Testis (tissue), 2 donors: ENCODE results near the gene ASIC5.

Experiments
- POLR2A ChIP-seq: fragments of 450-650 bp; IDR thresholded peaks from one replicate; pipeline ENCODE4 v1.6.1; 2017; ENCODE audit warnings: antibody characterized with exemption, mild to moderate bottlenecking, moderate library complexity
- TF ChIP-seq, protein P1 (sequence below), 3 experiments: fragments of 450-650 bp in 2 of 3; fragments of 200-600 bp in 1 of 3; sonication (generic) in 1 of 3; IDR thresholded peaks; one replicate each; pipeline ENCODE4 v1.5.1; 2016 to 2019; ENCODE audit warnings: antibody characterized with exemption in 3 of 3, mild to moderate bottlenecking in 2 of 3, moderate library complexity in 1 of 3

DNA sequence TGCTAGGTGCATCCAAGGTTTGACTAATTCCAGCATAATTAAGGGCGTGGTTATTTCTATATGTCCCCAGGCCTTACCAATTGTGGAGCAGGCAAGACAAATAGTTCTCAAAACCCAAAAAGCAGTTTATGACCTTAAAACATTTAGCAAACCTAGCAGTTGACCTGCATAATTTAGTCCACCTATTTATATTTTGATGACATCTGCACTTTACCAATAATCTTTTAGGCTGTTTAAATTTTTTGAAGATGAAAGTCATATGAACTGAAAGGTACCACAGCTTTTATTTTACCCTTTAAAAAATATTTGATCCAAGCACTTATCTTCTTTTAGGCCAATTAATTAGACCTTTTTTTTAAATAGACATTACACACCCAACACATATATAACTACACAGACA lies 9.8 kb upstream of the ASIC5 start:
- TF ChIP-seq, protein P1, sequence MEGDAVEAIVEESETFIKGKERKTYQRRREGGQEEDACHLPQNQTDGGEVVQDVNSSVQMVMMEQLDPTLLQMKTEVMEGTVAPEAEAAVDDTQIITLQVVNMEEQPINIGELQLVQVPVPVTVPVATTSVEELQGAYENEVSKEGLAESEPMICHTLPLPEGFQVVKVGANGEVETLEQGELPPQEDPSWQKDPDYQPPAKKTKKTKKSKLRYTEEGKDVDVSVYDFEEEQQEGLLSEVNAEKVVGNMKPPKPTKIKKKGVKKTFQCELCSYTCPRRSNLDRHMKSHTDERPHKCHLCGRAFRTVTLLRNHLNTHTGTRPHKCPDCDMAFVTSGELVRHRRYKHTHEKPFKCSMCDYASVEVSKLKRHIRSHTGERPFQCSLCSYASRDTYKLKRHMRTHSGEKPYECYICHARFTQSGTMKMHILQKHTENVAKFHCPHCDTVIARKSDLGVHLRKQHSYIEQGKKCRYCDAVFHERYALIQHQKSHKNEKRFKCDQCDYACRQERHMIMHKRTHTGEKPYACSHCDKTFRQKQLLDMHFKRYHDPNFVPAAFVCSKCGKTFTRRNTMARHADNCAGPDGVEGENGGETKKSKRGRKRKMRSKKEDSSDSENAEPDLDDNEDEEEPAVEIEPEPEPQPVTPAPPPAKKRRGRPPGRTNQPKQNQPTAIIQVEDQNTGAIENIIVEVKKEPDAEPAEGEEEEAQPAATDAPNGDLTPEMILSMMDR (IDR thresholded peaks at IDR 0.05), result no peak
- no peak for TF ChIP-seq POLR2A
